ENCODE results near the gene NAIP.
"Not testable (repeated sequence)": the region's sequence is repeated elsewhere in the genome, so short reads cannot be mapped to it uniquely, and the experiment has no call there.

DNA sequence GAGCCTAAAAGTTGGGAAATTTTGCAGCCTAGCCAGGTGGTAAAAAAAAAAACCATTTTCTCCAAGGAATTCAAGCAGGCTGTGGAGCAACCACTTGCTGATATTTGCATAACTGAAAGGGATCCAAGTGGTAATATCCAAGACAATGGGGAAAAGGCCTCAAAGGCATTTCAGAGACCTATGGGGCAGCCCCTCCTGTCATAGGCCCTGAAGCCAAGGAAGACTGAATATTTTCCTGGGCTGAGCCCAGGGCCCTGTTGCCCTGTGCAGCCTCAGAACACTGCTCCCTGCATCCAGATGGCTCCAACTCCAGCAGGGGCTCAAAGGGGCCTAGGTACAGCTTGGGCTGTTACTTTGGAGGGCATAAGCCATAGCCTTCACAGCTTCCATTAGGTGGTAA lies 60.6 kb downstream of the NAIP start:
- not testable (repeated sequence) for TF ChIP-seq SMC3 (IDR thresholded peaks at IDR 0.05; ENCODE audit: low read depth, low read length); MXI1 (IDR thresholded peaks at IDR 0.05; ENCODE audit: borderline replicate concordance, low read depth, low read length); POLR2A (IDR thresholded peaks at IDR 0.05; ENCODE audit: low read depth, low read length); MAFK (IDR thresholded peaks at IDR 0.05; ENCODE audit: low read depth, low read length); MAZ (IDR thresholded peaks at IDR 0.05; ENCODE audit: borderline replicate concordance, low read depth, low read length); RAD21 (IDR thresholded peaks at IDR 0.05; ENCODE audit: low read length); RFX5 (IDR thresholded peaks at IDR 0.05; ENCODE audit: low read depth, low read length); BHLHE40 (IDR thresholded peaks at IDR 0.05; ENCODE audit: low read depth, low read length)
- TF ChIP-seq, protein P1, sequence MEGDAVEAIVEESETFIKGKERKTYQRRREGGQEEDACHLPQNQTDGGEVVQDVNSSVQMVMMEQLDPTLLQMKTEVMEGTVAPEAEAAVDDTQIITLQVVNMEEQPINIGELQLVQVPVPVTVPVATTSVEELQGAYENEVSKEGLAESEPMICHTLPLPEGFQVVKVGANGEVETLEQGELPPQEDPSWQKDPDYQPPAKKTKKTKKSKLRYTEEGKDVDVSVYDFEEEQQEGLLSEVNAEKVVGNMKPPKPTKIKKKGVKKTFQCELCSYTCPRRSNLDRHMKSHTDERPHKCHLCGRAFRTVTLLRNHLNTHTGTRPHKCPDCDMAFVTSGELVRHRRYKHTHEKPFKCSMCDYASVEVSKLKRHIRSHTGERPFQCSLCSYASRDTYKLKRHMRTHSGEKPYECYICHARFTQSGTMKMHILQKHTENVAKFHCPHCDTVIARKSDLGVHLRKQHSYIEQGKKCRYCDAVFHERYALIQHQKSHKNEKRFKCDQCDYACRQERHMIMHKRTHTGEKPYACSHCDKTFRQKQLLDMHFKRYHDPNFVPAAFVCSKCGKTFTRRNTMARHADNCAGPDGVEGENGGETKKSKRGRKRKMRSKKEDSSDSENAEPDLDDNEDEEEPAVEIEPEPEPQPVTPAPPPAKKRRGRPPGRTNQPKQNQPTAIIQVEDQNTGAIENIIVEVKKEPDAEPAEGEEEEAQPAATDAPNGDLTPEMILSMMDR (conservative IDR thresholded peaks at IDR 0.05; ENCODE audit: low read depth, low read length): not testable (repeated sequence)
- TF ChIP-seq, protein P2, sequence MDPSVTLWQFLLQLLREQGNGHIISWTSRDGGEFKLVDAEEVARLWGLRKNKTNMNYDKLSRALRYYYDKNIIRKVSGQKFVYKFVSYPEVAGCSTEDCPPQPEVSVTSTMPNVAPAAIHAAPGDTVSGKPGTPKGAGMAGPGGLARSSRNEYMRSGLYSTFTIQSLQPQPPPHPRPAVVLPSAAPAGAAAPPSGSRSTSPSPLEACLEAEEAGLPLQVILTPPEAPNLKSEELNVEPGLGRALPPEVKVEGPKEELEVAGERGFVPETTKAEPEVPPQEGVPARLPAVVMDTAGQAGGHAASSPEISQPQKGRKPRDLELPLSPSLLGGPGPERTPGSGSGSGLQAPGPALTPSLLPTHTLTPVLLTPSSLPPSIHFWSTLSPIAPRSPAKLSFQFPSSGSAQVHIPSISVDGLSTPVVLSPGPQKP (IDR thresholded peaks at IDR 0.05; ENCODE audit: borderline replicate concordance, low read depth, low read length): not testable (repeated sequence)
- TF ChIP-seq, protein P3, sequence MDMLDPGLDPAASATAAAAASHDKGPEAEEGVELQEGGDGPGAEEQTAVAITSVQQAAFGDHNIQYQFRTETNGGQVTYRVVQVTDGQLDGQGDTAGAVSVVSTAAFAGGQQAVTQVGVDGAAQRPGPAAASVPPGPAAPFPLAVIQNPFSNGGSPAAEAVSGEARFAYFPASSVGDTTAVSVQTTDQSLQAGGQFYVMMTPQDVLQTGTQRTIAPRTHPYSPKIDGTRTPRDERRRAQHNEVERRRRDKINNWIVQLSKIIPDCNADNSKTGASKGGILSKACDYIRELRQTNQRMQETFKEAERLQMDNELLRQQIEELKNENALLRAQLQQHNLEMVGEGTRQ (IDR thresholded peaks at IDR 0.05; ENCODE audit: low read depth, low read length): not testable (repeated sequence)

Measured in IMR-90 (cell line).